Left forelimb (tissue), 1 donor: ENCODE measurements around the gene ANXA1.

Experiments used
- DNase-seq: peaks from one replicate; pipeline ENCODE4 v3.0.0-alpha.2; 2018; ENCODE audit warnings: low spot score

ANXA1 gene

DNA sequence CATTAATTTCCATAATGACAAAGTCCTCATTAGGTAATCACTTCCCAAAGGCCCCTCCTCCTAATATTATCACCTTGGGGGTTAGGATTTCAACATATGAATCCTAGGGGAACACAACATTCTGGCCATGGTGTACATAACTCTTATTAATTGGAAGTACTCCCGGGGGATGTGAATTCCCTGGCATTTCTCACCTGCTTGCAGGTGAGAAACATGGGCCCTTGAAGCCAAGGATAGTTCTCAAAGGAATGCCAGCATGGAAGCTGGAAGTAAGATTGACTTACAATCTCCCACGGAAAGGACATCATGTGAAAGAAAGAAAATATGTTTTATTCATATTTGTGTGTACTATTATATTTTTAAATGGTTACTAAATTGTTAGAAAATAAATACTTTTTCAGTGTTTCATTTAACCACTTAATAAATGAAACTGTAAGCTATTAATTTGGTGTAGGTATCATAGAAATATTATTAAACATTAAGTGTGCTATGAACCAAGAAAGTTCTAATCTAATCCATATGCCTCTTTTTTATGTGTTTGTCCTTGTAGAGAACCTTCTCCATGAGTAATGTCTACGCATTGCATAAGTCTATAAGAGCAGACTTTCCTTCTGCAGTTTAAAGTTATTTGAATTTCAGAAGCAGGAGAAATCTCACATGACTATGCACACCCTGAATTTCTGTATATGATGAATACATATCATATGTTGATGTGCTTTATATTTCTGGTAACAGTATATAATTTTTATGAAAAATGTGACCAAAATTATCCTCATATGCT lies 59.4 kb downstream of the ANXA1 start:
- no peak for DNase-seq

DNA sequence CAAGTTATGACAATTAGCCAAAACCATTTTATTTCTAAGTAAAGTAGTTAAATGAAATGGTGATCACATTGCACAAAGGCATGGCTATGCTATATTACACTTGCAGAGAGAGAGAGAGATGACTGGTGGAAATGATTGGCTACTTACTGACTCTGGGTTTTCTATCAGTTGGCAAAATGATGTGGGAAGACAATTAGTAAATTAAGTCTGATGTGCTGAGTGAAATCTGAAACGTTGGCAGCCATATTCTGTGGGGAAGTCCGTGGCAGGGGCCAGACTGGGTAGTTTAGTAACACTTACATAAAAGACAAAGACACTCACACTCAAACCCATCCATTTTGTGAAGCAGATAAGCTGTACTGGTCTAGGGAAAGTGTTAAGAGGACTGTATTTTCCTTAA lies 61.6 kb downstream of the ANXA1 start:
- DNase-seq = no peak

GRCh38 chr9:73215249-73215648 lies 63.6 kb downstream of the ANXA1 start:
- no peak for DNase-seq

DNA sequence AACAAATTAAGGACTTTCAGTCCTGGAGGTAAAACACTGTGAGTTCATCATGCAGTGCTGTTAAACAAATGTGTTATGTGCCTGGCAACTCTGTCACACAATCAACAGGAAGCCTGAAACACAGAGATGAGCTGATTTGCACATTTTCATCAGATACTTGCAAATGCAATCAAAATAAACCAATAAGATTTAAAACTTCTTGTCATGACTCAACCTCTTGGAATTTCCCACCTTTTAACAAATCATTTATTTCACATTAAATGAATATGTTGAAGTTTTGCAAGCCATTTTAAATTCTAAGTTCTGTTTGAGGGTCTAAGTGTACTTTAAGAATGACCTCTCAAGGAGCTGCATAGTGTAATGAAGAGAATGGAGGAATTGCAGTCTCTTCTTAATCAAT lies 64.4 kb downstream of the ANXA1 start:
- no peak for DNase-seq
